HUES6 (cell line): ENCODE results near the gene EPHB1.
A peak's percentile ranks its signal among the peaks of the same experiment; 100 is the strongest.
"Not testable (repeated sequence)": the region's sequence is repeated elsewhere in the genome, so short reads cannot be mapped to it uniquely, and the experiment has no call there.

Experiments used
- H3K27ac ChIP-seq: 2 replicates; pipeline ENCODE4 v1.7.0; 2013; ENCODE audit warnings: low read depth, mild to moderate bottlenecking, low read length, inconsistent platforms
- H3K27me3 ChIP-seq: 2 replicates; pipeline ENCODE4 v1.6.1; 2013; ENCODE audit warnings: low read length; ENCODE audit not compliant: control insufficient read depth, insufficient read depth
- H3K36me3 ChIP-seq: 2 replicates; pipeline ENCODE4 v1.6.1; 2013; ENCODE audit warnings: low read length; ENCODE audit not compliant: control insufficient read depth, insufficient read depth
- H3K4me1 ChIP-seq: 2 replicates; pipeline ENCODE4 v1.6.1; 2013; ENCODE audit warnings: low read length; ENCODE audit not compliant: control insufficient read depth, insufficient read depth
- H3K4me3 ChIP-seq: 2 replicates; pipeline ENCODE4 v1.5.1; 2013; ENCODE audit warnings: low read depth, low read length
- H3K9ac ChIP-seq: one replicate; pipeline ENCODE4 v1.6.1; 2013; ENCODE audit warnings: mild to moderate bottlenecking, low read length
- H3K9me3 ChIP-seq: 2 replicates; pipeline ENCODE4 v1.6.1; 2013; ENCODE audit warnings: low read depth, low read length; ENCODE audit not compliant: control insufficient read depth, insufficient read depth

Gene EPHB1

DNA sequence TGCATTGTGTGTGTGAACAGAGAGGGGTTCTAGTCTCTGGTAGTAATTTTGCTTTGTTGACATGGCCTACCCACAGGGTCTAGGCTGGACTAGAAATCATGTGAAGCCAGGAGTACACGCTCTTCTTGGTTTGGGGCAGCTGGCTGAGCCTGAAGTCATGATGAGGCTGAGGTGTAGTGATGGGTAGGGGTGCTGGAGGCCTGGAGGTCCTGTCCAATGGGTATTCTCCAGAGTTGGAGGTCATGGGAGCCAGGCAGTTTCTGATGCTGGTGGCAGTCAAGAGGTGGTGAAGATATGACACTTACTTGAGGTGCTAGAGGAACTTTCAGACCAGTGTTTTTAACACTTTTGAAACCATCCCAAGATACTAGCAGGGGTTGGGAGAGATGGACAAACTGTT, 18.5 kb upstream of the EPHB1 start:
- no peaks in the 10 kb centered on the region for H3K4me1 ChIP-seq
- H3K27ac ChIP-seq, result no peak overlapping the region

DNA sequence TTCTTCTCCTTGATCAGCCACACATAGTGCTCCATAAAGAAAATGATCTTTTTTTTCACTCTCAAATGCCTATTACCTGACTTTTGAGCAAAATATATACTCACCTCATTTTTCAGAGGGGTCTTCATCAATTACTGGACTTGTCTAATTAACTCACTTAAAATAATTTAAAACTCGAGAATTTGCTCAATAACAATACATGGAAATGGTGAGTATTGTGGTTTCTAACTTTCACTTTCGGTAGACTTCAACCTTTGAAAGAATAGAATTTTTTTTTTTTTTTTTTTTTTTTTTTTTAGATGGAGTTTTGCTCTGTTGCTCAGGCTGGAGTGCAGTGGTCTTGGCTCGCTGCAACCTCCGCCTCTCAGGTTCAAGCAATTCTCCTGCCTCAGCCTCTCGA, 17.7 kb upstream of the EPHB1 start:
- 0 out of 2 replicates have a peak, but pooled peaks cover 3% of the 10 kb centered on the region for H3K27me3 ChIP-seq
- no peaks in the 10 kb centered on the region for H3K4me1 ChIP-seq
- H3K36me3 ChIP-seq, result no peaks in the 10 kb centered on the region
- no peak overlapping the region for H3K9ac ChIP-seq
- H3K4me3 ChIP-seq, result no peak overlapping the region
- H3K9me3 ChIP-seq, result no peaks in the 10 kb centered on the region
- H3K27ac ChIP-seq, result no peak overlapping the region

More for the DNA sequence above, 18.5 kb upstream of the EPHB1 start:
- 0 out of 2 replicates have a peak, but pooled peaks cover 3% of the 10 kb centered on the region for H3K27me3 ChIP-seq
- no peaks in the 10 kb centered on the region for H3K9me3 ChIP-seq
- H3K9ac ChIP-seq, result no peak overlapping the region
- H3K36me3 ChIP-seq, result no peaks in the 10 kb centered on the region
- H3K4me3 ChIP-seq, result no peak overlapping the region

DNA sequence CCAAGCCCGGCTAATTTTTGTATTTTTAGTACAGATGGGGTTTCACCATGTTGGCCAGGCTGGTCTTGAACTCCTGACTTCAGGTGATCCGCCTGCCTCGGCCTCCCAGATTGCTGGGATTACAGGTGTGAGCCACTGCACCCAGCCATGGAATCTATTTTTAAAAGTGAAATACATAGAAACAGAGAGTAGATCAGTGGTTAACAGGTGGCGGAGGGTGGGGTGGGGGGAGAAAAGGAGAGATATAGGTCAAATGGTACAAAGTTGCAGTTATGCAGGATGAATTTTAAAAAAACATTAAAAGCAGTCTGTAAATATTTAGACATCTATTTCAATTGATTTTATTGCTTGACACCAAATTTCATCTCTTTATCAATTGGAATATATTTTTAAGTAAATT, 6.8 kb upstream of the EPHB1 start:
- H3K9ac ChIP-seq, H3K27ac ChIP-seq, H3K4me1 ChIP-seq, H3K4me3 ChIP-seq, H3K9me3 ChIP-seq, H3K36me3 ChIP-seq: not testable (repeated sequence)
- peaks cover 23% of the 10 kb centered on the region for H3K27me3 ChIP-seq

DNA sequence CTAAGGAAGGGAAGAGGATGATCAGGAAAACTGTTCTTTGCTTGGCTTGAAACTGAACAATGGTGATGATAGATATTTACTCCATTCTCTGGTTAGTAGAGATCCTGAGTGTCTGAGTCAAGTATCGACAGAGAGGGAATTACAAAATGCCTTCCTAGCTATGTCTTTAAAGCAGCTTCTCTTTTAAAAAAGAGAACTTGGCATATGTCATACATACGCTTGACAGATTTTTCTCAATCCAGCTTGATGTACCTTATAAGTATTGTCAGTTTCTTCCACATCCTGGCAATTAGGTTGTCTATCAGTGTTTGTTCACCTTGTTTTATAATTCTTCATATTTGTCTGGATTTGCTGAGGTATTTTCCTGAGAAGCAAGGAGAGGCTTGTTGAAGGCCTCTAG, 5.0 kb upstream of the EPHB1 start:
- peaks cover 37% of the 10 kb centered on the region for H3K27me3 ChIP-seq
- no peak overlapping the region for H3K9ac ChIP-seq
- no peaks in the 10 kb centered on the region for H3K4me1 ChIP-seq
- H3K4me3 ChIP-seq, result no peak overlapping the region
- H3K27ac ChIP-seq, result no peak overlapping the region
- no peaks in the 10 kb centered on the region for H3K9me3 ChIP-seq
- H3K36me3 ChIP-seq, result no peaks in the 10 kb centered on the region

DNA sequence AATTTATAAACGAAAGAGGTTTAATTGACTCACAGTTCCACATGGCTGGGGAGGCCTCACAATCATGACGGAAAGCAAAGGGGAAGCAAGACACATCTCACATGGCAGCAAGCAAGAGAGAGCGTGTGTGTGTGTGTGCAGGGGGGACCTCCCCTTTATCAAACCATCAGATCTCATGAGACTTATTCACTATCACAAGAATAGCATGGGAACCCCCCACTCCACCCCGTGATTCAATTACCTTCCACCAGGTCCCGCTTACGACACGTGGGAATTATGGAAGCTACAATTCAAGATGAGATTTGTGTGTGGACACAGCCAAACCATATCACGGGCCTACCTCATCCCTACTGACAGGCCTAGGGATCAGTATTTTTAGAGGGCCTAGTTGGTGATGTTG, 3.1 kb upstream of the EPHB1 start:
- Histone ChIP-seq H3K9me3 (no peaks in the 10 kb centered on the region), H3K27me3 (peaks cover 56% of the 10 kb centered on the region)

DNA sequence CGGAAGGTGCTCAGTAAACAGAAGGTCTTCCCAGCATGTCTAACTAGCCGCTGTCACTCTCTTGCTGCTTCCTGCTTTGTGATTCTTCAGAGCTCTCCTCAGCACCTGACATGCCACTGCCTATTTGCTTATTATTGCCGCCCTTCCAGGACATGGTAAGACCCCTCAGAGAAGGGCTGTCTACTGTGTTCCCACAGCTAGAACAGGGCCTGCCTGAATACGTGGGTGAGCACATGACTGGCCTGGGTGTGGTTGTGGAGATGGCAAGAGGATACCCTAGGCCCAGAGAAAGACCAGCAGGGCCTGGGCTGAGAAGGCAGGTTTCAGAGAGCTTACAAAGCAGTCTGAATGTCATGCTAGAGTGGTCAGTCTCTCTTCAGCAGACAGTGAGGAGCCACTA, 2.4 kb upstream of the EPHB1 start:
- no peak overlapping the region for H3K4me3 ChIP-seq
- no peak overlapping the region for H3K9ac ChIP-seq
- peaks cover 8% of the 10 kb centered on the region for H3K4me1 ChIP-seq
- H3K9me3 ChIP-seq, result no peaks in the 10 kb centered on the region
- H3K36me3 ChIP-seq, result no peaks in the 10 kb centered on the region
- H3K27me3 ChIP-seq, result peaks cover 61% of the 10 kb centered on the region
- no peak overlapping the region for H3K27ac ChIP-seq

More for the DNA sequence above, 3.1 kb upstream of the EPHB1 start:
- Histone ChIP-seq H3K4me3 (no peak overlapping the region), H3K36me3 (no peaks in the 10 kb centered on the region), H3K4me1 (peaks cover under 1% of the 10 kb centered on the region), H3K9ac (no peak overlapping the region), H3K27ac (no peak overlapping the region)

DNA sequence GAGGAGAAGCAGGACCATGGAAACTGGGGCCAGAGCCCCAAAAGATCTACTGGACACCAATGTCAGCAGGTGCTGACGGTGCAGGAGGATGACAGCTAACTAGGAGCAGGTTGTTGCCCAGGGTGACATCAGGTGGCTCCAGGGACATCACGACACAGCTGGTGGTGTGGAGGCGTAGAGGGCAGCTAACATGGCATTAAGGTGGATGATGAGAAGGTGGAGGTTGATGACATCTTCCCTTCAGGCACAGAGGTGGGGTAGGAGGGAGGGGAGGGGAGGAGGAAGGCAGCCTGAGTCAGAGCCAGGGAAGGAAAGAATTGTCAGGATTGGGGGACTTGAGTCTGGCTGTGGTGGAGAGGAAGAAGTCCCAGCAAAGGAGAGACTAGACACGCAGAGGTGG, 1.5 kb upstream of the EPHB1 start:
- no peak overlapping the region for H3K27ac ChIP-seq
- H3K4me3 ChIP-seq, result no peak overlapping the region
- H3K36me3 ChIP-seq, result no peaks in the 10 kb centered on the region
- no peak overlapping the region for H3K9ac ChIP-seq
- no peaks in the 10 kb centered on the region for H3K9me3 ChIP-seq
- H3K27me3 ChIP-seq, result peaks cover 69% of the 10 kb centered on the region
- H3K4me1 ChIP-seq, result peaks cover 12% of the 10 kb centered on the region

DNA sequence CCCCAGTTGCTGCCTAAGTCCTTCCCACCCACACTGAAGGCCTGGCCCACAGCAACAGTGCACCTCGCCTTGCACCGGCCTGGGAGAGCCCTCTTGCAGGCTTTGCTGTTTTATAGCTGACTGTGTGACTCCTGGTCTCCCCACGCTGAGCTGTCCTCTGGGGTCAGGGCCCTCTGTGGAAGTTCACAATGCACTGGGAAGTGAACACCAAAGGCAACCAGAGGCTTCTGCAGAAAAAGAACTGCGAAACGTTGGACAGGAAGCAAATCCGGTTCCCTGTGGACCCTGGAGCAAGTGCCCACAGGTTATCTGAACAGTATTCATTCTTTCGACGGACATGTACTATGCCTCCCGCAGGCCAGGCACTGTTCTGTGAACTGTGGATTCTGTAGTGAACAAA, 737 bp upstream of the EPHB1 start:
- H3K9me3 ChIP-seq, result no peaks in the 10 kb centered on the region

DNA sequence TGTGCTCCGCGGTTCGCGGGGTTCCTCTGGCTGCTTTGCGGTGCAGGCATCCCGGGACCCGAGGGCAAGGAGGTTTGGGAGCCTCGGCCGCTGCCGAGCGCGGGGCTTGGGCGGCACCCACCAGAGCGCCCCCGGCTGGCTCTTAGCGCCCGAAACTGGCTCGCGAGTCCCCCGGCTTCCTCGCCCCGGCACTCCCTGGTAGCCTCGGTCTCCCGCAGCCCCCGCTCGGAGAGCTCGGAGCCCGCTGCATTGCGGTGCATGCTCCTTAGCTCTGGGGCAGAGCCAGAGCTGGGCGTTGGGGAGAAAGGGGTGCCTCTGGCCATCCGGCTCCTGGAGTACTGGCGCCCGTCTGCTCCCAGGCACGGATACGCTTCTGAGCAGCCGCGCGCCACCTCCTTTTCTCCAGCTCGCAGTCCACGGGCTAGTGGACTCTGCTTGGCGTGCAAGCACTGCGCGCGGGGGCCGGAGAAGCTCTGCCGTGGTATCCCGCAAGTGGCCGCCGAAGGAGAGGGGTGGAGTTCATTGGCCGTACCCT, 753 bp downstream of the EPHB1 start:
- peaks cover 12% of the 10 kb centered on the region for H3K4me1 ChIP-seq
- H3K9me3 ChIP-seq, result no peaks in the 10 kb centered on the region
- no peaks in the 10 kb centered on the region for H3K36me3 ChIP-seq
- H3K27ac ChIP-seq, result no peak overlapping the region
- H3K4me3 ChIP-seq, result peak overlapping the region; percentile 84
- H3K27me3 ChIP-seq, result peaks cover 73% of the 10 kb centered on the region
- H3K9ac ChIP-seq, result peak overlapping the region; percentile 55

More for the DNA sequence above, 737 bp upstream of the EPHB1 start:
- Histone ChIP-seq H3K27ac (no peak overlapping the region), H3K9ac (no peak overlapping the region), H3K4me1 (peaks cover 12% of the 10 kb centered on the region), H3K4me3 (no peak overlapping the region), H3K36me3 (no peaks in the 10 kb centered on the region), H3K27me3 (peaks cover 76% of the 10 kb centered on the region)

DNA sequence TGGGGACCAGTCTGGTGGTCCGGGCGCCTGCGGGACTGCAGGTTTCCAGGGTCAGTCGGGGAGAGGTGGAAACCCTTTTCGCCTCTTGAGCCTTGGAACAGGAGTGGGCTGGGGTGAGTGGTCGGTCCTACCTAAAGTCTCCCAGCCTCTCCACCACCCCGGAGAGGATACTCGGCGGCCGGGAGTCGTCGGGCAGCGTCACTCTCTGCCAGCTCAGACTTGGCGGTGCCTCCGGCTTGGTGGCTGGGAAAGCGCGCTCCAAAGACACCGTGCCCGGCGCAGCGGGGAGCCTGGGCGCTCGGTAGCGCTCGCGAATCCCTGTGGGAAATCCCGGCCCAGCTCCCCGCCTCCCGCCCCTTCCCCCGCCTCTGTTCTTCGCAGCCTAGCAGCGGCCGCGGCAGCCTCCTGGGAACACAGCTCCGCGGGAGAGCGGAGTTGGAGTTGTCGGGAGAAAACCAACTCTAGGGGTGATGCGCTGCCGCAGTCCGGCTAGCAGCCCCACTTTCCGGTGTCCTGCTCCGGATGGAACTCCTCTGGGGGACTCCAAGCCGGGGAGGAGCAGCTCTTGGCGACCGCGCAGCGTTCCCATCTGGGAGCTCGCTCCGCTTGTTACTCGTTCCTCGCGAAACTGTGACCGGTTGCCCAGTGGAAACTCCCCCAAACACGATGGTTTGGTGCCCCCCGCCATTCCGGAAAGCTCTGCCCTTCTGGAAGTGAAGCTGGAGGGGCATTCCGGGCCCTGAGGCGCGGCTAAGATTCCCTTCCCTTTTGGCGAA, 1.4 kb downstream of the EPHB1 start:
- Histone ChIP-seq H3K36me3 (no peaks in the 10 kb centered on the region), H3K4me3 (peak overlapping the region; percentile 84), H3K27me3 (peaks cover 73% of the 10 kb centered on the region), H3K9ac (peak overlapping the region; percentile 55), H3K9me3 (no peaks in the 10 kb centered on the region), H3K27ac (no peak overlapping the region), H3K4me1 (peaks cover 12% of the 10 kb centered on the region)

DNA sequence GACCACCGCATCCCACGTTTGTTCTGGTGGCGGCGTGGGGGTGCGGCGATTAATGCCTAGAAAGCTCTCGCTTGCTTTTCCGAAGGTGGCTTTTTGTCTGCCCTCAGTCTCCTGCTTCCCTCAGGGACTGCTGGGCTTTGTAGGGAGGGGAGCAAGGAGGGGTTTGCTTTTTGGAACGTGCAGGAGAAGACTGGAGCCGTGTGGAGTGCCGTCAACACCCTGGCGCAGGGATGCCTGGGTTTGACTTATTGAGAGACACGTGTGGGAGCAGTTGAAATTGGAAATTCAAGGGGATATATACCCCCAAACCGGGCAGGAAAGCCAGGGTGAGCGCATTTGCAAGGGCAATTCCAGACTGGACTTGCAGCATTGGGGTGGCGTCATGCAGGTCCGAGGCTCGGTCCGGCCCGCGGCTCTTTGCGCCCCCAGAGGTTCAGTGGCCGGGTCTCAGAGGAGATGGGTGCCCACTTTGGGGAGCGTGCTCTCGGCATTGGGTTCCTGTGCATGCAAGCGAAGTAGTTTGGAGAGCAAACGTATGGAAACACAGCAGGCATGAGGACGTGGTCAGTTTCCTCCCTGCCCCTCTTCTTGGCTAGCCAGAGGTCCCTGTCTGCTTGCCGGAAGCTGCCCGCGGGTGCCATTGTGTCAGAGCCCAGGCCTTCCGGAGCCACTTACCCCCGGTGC, 2.1 kb downstream of the EPHB1 start:
- no peaks in the 10 kb centered on the region for H3K36me3 ChIP-seq
- H3K27me3 ChIP-seq, result peaks cover 73% of the 10 kb centered on the region
- H3K9me3 ChIP-seq, result no peaks in the 10 kb centered on the region
- no peak overlapping the region for H3K27ac ChIP-seq
- peak overlapping the region; percentile 41 for H3K9ac ChIP-seq
- H3K4me3 ChIP-seq, result peak overlapping the region; percentile 84
- peaks cover 12% of the 10 kb centered on the region for H3K4me1 ChIP-seq
